ENCODE measurements around the gene TENM4. TPM values are rescaled to one million over a fixed set of nuclear protein-coding genes. Genes with fewer than 3 reads are reported as not detected.
"Not testable (repeated sequence)": the region's sequence is repeated elsewhere in the genome, so short reads cannot be mapped to it uniquely, and the experiment has no call there.

Gene TENM4
- total RNA-seq, 1 donor from 2014 or later = not detected

DNA sequence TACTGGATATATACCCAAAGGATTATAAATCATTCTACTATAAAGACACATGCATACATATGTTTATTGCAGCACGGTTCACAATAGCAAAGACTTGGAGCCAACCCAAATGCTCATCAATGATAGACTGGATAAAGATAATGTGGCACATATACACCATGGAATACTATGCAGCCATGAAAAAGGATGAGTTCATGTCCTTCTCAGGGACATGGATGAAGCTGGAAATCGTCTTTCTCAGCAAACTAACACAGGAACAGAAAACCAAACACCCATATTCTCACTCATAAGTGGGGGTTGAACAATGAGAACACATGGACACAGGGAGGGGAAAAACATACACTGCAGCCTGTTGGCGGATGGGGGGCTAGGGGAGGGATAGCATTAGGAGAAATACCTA, 463.0 kb downstream of the TENM4 start:
- H3K36me3 Mint-ChIP-seq (ENCODE audit: low read depth); H3K27ac Mint-ChIP-seq; DNase-seq; H3K27me3 Mint-ChIP-seq; H3K9me3 Mint-ChIP-seq; H3K4me1 Mint-ChIP-seq; intact Hi-C loops (cut with micrococcal nuclease); H3K4me3 Mint-ChIP-seq: not testable (repeated sequence)

GRCh38 chr11:78977009-78977408, 463.8 kb downstream of the TENM4 start:
- no peaks in the 10 kb centered on the region for H3K36me3 Mint-ChIP-seq (ENCODE audit: low read depth)
- no peak overlapping the region for H3K27ac Mint-ChIP-seq
- H3K4me1 Mint-ChIP-seq = no peaks in the 10 kb centered on the region
- H3K9me3 Mint-ChIP-seq = peaks cover 3% of the 10 kb centered on the region
- no peak overlapping the region for H3K4me3 Mint-ChIP-seq
- H3K27me3 Mint-ChIP-seq = no peaks in the 10 kb centered on the region
- intact Hi-C loops (cut with micrococcal nuclease) = no loop called here
- DNase-seq = no peak

- no peak for DNase-seq
- intact Hi-C loops (cut with micrococcal nuclease) = no loop called here
- H3K27ac Mint-ChIP-seq = no peak overlapping the region
- no peak overlapping the region for H3K4me3 Mint-ChIP-seq
- peaks cover 3% of the 10 kb centered on the region for H3K9me3 Mint-ChIP-seq
- no peaks in the 10 kb centered on the region for H3K27me3 Mint-ChIP-seq
- no peaks in the 10 kb centered on the region for H3K4me1 Mint-ChIP-seq
- no peaks in the 10 kb centered on the region for H3K36me3 Mint-ChIP-seq (ENCODE audit: low read depth)
Measured at GRCh38 chr11:78975081-78975480, 465.7 kb downstream of the TENM4 start.

DNA sequence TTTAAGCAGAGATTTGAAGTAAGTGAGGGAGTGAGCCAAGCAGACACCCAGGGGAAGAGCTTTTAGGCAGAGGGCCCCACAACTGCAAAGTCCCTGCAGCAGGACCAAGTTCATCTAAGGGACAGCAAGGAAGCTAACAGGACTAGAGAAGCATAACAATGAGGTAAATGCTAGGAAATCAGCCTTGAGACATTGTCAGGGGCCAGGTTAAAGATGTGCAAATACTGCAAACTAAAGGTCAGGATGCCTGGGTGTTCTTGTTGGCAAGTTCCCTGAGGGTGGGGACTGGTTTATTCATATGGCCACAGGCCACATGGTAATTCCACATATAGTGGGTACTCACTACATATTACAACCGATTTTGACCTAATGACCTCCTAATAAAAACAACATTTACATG, 467.0 kb downstream of the TENM4 start:
- Mint-ChIP-seq H3K27me3 (no peaks in the 10 kb centered on the region), H3K4me3 (no peak overlapping the region), H3K27ac (no peak overlapping the region), H3K9me3 (peaks cover 3% of the 10 kb centered on the region), H3K4me1 (no peaks in the 10 kb centered on the region), H3K36me3 (ENCODE audit: low read depth) (no peaks in the 10 kb centered on the region)
- intact Hi-C loops (cut with micrococcal nuclease) = no loop called here
- no peak for DNase-seq

DNA sequence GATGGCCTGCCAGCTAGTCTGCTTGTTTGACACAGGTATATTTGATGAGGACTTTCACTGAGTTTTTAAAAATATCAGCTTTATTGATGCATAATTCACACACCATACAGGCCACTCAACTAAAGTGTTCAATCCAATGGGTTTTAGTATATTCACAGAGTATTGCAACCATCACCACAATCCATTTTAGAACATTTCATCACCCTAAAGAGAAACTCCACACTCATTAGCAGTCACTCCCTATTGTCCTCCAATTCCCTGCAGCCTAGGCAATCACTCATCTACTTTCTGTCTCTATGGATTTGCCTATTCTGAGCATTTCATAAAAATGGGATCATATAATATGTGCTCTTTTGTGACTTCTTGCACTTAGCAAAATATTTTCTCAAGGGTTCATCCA, 468.2 kb downstream of the TENM4 start:
- no peak for DNase-seq
- no peaks in the 10 kb centered on the region for H3K4me1 Mint-ChIP-seq
- H3K4me3 Mint-ChIP-seq = no peak overlapping the region
- H3K27me3 Mint-ChIP-seq = no peaks in the 10 kb centered on the region
- intact Hi-C loops (cut with micrococcal nuclease) = no loop called here
- H3K9me3 Mint-ChIP-seq = peaks cover 3% of the 10 kb centered on the region
- H3K27ac Mint-ChIP-seq = no peak overlapping the region
- no peaks in the 10 kb centered on the region for H3K36me3 Mint-ChIP-seq (ENCODE audit: low read depth)

DNA sequence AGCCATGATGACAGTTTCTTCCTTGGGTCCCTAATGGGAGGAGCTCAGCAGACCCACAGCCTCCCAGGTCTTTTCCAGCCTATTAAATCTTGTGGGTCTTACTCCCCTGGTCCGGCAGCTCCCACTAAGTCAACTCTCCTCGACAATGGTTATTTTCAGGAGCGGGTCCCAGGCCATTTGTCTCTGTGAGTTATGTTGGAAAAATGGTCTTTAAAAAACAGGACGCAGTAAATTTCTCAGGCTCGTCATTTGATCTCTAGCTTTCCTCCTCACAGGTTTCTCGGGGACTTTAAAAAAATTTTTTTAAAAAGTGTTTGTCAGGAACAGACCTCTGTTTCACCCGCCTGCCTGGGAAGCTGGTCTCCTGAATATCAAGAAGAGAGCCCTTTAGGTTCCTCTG, 468.7 kb downstream of the TENM4 start:
- H3K4me3 Mint-ChIP-seq = no peak overlapping the region
- peaks cover under 1% of the 10 kb centered on the region for H3K27me3 Mint-ChIP-seq
- intact Hi-C loops (cut with micrococcal nuclease) = no loop called here
- no peaks in the 10 kb centered on the region for H3K9me3 Mint-ChIP-seq
- H3K36me3 Mint-ChIP-seq (ENCODE audit: low read depth) = no peaks in the 10 kb centered on the region
- no peak for DNase-seq
- H3K4me1 Mint-ChIP-seq = no peaks in the 10 kb centered on the region
- no peak overlapping the region for H3K27ac Mint-ChIP-seq

- Mint-ChIP-seq H3K27me3 (peaks cover 12% of the 10 kb centered on the region), H3K9me3 (no peaks in the 10 kb centered on the region), H3K4me3 (no peak overlapping the region), H3K27ac (no peak overlapping the region), H3K36me3 (ENCODE audit: low read depth) (no peaks in the 10 kb centered on the region), H3K4me1 (no peaks in the 10 kb centered on the region)
- intact Hi-C loops (cut with micrococcal nuclease) = no loop called here
- DNase-seq = no peak
Measured at GRCh38 chr11:78967811-78968210, 473.0 kb downstream of the TENM4 start.

- Mint-ChIP-seq H3K36me3 (ENCODE audit: low read depth) (no peaks in the 10 kb centered on the region), H3K27ac (no peak overlapping the region), H3K4me1 (no peaks in the 10 kb centered on the region), H3K27me3 (peaks cover 30% of the 10 kb centered on the region), H3K4me3 (no peak overlapping the region), H3K9me3 (no peaks in the 10 kb centered on the region)
- no peak for DNase-seq
- intact Hi-C loops (cut with micrococcal nuclease) = no loop called here
Measured at GRCh38 chr11:78965432-78965831, 475.4 kb downstream of the TENM4 start.

DNA sequence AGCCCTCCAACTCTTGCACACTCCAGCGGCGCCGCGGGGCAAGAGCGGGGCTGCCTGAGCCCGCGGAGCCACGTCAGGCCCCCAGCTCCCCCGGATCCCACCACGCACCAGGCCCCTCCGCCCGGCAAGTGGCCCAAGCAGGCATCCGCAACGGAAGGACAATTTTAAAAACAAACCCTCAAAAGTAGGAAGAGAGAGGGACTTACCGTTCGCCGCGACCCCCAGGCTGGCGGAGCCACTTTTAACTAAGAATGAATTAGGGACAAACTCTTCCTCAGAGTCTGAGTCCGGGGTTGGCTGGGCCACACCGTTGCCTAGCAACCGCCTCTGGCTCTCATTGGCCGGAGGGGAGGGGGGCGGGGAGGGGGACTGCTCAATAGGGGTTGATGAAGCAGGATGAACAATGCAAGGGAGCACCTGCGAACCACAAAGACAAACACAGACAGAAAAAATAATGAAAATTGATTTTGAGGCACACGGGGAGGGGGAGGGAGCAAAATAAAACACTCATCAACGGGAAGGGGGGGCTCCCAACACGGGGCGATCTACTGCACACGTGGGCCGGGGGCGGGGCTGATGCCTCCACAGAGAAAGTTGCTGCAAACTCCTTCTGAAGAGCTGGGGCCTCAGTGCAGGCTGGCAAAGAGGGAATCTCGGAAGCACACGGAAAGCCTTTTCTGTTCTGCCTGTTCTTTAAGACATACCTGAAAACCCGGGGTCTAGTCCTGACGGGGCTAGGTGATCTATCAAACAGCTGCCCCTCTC, 478.7 kb downstream of the TENM4 start:
- DNase-seq = no peak

GRCh38 chr11:78961247-78961646, 479.6 kb downstream of the TENM4 start:
- intact Hi-C loops (cut with micrococcal nuclease) = no loop called here
- H3K27ac Mint-ChIP-seq = no peak overlapping the region
- H3K27me3 Mint-ChIP-seq = peaks cover 30% of the 10 kb centered on the region
- H3K9me3 Mint-ChIP-seq = no peaks in the 10 kb centered on the region
- no peak overlapping the region for H3K4me3 Mint-ChIP-seq
- no peaks in the 10 kb centered on the region for H3K36me3 Mint-ChIP-seq (ENCODE audit: low read depth)
- DNase-seq = no peak
- H3K4me1 Mint-ChIP-seq = no peaks in the 10 kb centered on the region

More for the DNA sequence above, 478.7 kb downstream of the TENM4 start:
- no peaks in the 10 kb centered on the region for H3K9me3 Mint-ChIP-seq
- peaks cover 32% of the 10 kb centered on the region for H3K27me3 Mint-ChIP-seq
- no peak overlapping the region for H3K4me3 Mint-ChIP-seq
- H3K27ac Mint-ChIP-seq = no peak overlapping the region
- H3K4me1 Mint-ChIP-seq = no peaks in the 10 kb centered on the region
- intact Hi-C loops (cut with micrococcal nuclease) = no loop called here
- H3K36me3 Mint-ChIP-seq (ENCODE audit: low read depth) = no peaks in the 10 kb centered on the region

DNA sequence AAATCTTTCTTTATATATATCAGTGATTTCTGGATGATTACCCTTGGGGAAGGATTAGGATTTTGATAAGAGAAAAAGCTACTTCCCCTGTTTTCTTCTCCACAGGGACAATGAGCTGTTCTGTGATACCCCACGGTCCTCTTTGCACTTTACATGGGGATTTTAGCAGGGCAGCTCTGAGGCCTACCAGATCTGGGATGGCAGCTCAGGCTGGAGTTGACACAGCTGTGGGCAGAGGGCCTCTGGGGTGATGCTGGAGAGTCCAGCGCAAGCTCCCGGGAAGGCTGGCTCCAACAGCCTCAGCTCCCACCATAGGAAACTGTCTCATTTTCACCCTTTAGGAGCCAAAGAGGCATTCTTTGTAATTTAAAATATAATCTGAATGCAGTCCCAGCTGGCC, 482.4 kb downstream of the TENM4 start:
- no peak for DNase-seq
- intact Hi-C loops (cut with micrococcal nuclease) = no loop called here
- Mint-ChIP-seq H3K27me3 (peaks cover 28% of the 10 kb centered on the region), H3K27ac (no peak overlapping the region), H3K36me3 (ENCODE audit: low read depth) (no peaks in the 10 kb centered on the region), H3K4me3 (no peak overlapping the region), H3K4me1 (no peaks in the 10 kb centered on the region), H3K9me3 (no peaks in the 10 kb centered on the region)

- Mint-ChIP-seq H3K36me3 (ENCODE audit: low read depth) (no peaks in the 10 kb centered on the region), H3K4me1 (no peaks in the 10 kb centered on the region), H3K27ac (no peak overlapping the region), H3K9me3 (no peaks in the 10 kb centered on the region), H3K4me3 (no peak overlapping the region), H3K27me3 (peaks cover 21% of the 10 kb centered on the region)
- DNase-seq = no peak
- intact Hi-C loops (cut with micrococcal nuclease) = no loop called here
Measured at GRCh38 chr11:78957476-78958245, 483.2 kb downstream of the TENM4 start.

DNA sequence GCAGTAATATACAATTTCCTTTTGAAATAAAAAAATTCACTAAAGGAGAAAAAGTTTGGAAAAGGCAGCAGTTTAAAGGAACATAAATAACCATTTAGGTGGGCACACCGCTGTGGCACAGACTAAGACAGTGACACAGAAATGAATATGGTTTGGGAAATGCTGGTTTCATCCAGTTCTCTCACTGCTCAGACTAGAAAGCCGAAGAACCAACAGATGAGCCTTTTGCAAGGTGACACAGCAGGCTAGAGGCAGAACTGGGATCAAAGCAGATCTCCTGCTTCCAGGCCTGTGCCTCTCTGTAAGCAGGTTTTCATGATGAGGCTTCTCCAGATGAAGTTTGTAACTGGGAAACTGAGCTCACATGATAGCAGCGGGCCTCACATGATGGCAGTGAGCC, 486.1 kb downstream of the TENM4 start:
- H3K4me3 Mint-ChIP-seq = no peak overlapping the region
- intact Hi-C loops (cut with micrococcal nuclease) = no loop called here
- no peaks in the 10 kb centered on the region for H3K9me3 Mint-ChIP-seq
- no peaks in the 10 kb centered on the region for H3K36me3 Mint-ChIP-seq (ENCODE audit: low read depth)
- no peak for DNase-seq
- H3K4me1 Mint-ChIP-seq = no peaks in the 10 kb centered on the region
- H3K27ac Mint-ChIP-seq = no peak overlapping the region
- H3K27me3 Mint-ChIP-seq = peaks cover 8% of the 10 kb centered on the region

DNA sequence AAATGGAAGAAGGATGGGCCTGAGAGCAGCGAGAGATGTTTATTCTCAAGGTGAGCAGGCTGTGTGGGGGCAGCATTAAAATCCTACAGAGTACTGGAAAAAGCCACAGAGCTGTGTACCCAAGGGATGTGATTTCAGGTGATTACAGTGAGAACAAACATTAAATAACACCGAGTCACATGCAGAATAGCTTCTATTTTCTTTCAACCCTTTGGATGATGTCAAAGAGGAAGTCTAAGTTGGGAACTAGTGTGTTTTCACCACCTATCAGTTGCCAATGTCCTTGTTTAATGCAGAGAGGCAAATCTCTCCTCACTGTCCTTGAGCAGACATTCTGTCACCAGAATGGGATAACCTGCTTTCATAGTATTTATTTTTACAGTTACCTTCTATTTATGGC, 486.6 kb downstream of the TENM4 start:
- intact Hi-C loops (cut with micrococcal nuclease) = no loop called here
- Mint-ChIP-seq H3K4me3 (no peak overlapping the region), H3K36me3 (ENCODE audit: low read depth) (no peaks in the 10 kb centered on the region), H3K27ac (no peak overlapping the region), H3K4me1 (no peaks in the 10 kb centered on the region), H3K27me3 (peaks cover 8% of the 10 kb centered on the region), H3K9me3 (no peaks in the 10 kb centered on the region)
- no peak for DNase-seq
